Smooth muscle cell of the coronary artery (primary cell): ENCODE results near the gene CXorf49B. TPM values are rescaled to one million over a fixed set of nuclear protein-coding genes. Genes with fewer than 3 reads are reported as not detected.

Source experiments
- total RNA-seq: library from RNA; depleted of rRNA; stranded (reverse); fragments of >200 nt; gene quantifications from 2 replicates; pipeline ENCODE4 v1.2.3, GENCODE V29; 2014; ENCODE audit warnings: low replicate concordance

The CXorf49B gene
- total RNA-seq, result not detected in 2 replicates

GRCh38 chrX:71763049-71763448 lies at the start of gene CXorf49B:
Gene CXorf49B (plus strand): TSS chrX:71763349. CDS start chrX:71763424, 75 bp downstream.

GRCh38 chrX:71718185-71718584 lies 45.0 kb upstream of the CXorf49B start, which contains the start of gene CXorf49:
Gene CXorf49 (minus strand): TSS chrX:71718285. CDS start chrX:71718151, 134 bp downstream.

Other genes starting within 250 kb of the CXorf49B start
- 65.9 and 77.8 TPM in 2 replicates for gene OGT, start 230.2 kb upstream of the CXorf49B start, total RNA-seq
- gene GCNA, start 184.9 kb upstream of the CXorf49B start, total RNA-seq, result 1.2 and 1.5 TPM in 2 replicates
- not detected in 2 replicates for gene CXCR3, start 144.8 kb upstream of the CXorf49B start, total RNA-seq
- not detected in 2 replicates for gene CXorf49, start 45.1 kb upstream of the CXorf49B start, total RNA-seq
- gene NHSL2, start 147.5 kb downstream of the CXorf49B start, total RNA-seq, result 0.45 and 3.6 TPM in 2 replicates